ENCODE data around the gene DCLK2.
A peak's percentile ranks its signal among the peaks of the same experiment; 100 is the strongest.

DCLK2 gene

GRCh38 chr4:150283689-150284088 is 205.4 kb downstream of the DCLK2 start:
- peak; percentile 32 for DNase-seq

- no peak for DNase-seq
These were observed 208.4 kb downstream of the DCLK2 start for GRCh38 chr4:150286656-150287055.

GRCh38 chr4:150289198-150289597 is 211.0 kb downstream of the DCLK2 start:
- no peak for DNase-seq

GRCh38 chr4:150289881-150290280 is 211.6 kb downstream of the DCLK2 start:
- DNase-seq = no peak

- DNase-seq = peak; percentile 87
These were observed 219.7 kb downstream of the DCLK2 start for GRCh38 chr4:150297861-150298474.

GRCh38 chr4:150299816-150300215 is 221.6 kb downstream of the DCLK2 start:
- DNase-seq = no peak

GRCh38 chr4:150302553-150302952 is 224.3 kb downstream of the DCLK2 start:
- peak; percentile 94 for DNase-seq

- DNase-seq = no peak
These were observed 227.8 kb downstream of the DCLK2 start for GRCh38 chr4:150305995-150306394.

GRCh38 chr4:150306719-150307118 is 228.5 kb downstream of the DCLK2 start:
- DNase-seq = no peak

All from OCI-M1 (cell line).